Suprapubic skin (tissue), 4 donors: ENCODE measurements around the gene LRIG3. TPM values are rescaled to one million over a fixed set of nuclear protein-coding genes. Genes with fewer than 3 reads are reported as not detected.
A peak's percentile ranks its signal among the peaks of the same experiment; 100 is the strongest.
"Not testable (repeated sequence)": the region's sequence is repeated elsewhere in the genome, so short reads cannot be mapped to it uniquely, and the experiment has no call there.

Experiments
- DNase-seq, 2 donors: peaks; one replicate each; pipeline ENCODE4 v3.0.0-alpha.2; 2019; ENCODE audit warnings: low spot score in 2 of 2
- H3K27ac ChIP-seq: fragments of 200-600 bp; sonication (generic); one replicate; pipeline ENCODE4 v1.5.1; 2019
- H3K27me3 ChIP-seq: fragments of 200-600 bp; sonication (generic); one replicate; pipeline ENCODE4 v1.5.1; 2019
- H3K36me3 ChIP-seq: fragments of 200-600 bp; sonication (generic); one replicate; pipeline ENCODE4 v1.5.1; 2019
- H3K4me1 ChIP-seq: fragments of 200-600 bp; sonication (generic); one replicate; pipeline ENCODE4 v1.5.1; 2019
- H3K4me3 ChIP-seq: fragments of 200-600 bp; sonication (generic); one replicate; pipeline ENCODE4 v1.5.1; 2019; ENCODE audit warnings: mild to moderate bottlenecking
- H3K9me3 ChIP-seq: fragments of 200-600 bp; sonication (generic); one replicate; pipeline ENCODE4 v1.5.1; 2019
- CTCF ChIP-seq, 2 donors: fragments of 200-600 bp in 1 of 2; fragments of 450-650 bp in 1 of 2; sonication (generic) in 1 of 2; IDR thresholded peaks; one replicate each; pipeline ENCODE4 v1.5.1; 2016 to 2019; ENCODE audit warnings: antibody characterized with exemption in 2 of 2, mild to moderate bottlenecking in 1 of 2, moderate library complexity in 1 of 2
- EP300 ChIP-seq: sonication (generic); formaldehyde crosslinking; IDR thresholded peaks from one replicate; pipeline ENCODE4 v1.6.1; 2017; ENCODE audit warnings: antibody characterized with exemption
- POLR2A ChIP-seq, 2 donors: fragments of 450-650 bp; IDR thresholded peaks; one replicate each; pipeline ENCODE4 v1.6.1; 2017; ENCODE audit warnings: antibody characterized with exemption in 2 of 2, mild to moderate bottlenecking in 2 of 2, moderate library complexity in 2 of 2
- POLR2AphosphoS5 ChIP-seq, 3 donors: sonication (generic); formaldehyde crosslinking; IDR thresholded peaks; one replicate each; pipeline ENCODE4 v1.6.1; 2017; ENCODE audit warnings: antibody characterized with exemption in 3 of 3
- WGBS: methylation state at CpG from one replicate; pipeline ENCODE4 v1.1.5; 2018; 5-methylcytosine and 5-hydroxymethylcytosine counted together
- total RNA-seq, 4 donors: library from RNA; depleted of rRNA; stranded (reverse); fragments of >200 nt; gene quantifications; one replicate each; pipeline ENCODE4 v1.1.0, GENCODE V29; 2016

The LRIG3 gene
- total RNA-seq, 4 donors from 2014 or later, result 56.5 to 225 (median 110) TPM

- Histone ChIP-seq H3K4me1 (peaks cover 64% of the 10 kb centered on the region), H3K4me3 (peak overlapping the region; percentile 71), H3K36me3 (peaks cover 26% of the 10 kb centered on the region), H3K27me3 (no peaks in the 10 kb centered on the region), H3K9me3 (no peaks in the 10 kb centered on the region), H3K27ac (peak overlapping the region; percentile 93)
- no peak for DNase-seq
- 29% methylated on average over 2 of the region's 2 CpGs for WGBS
- TF ChIP-seq EP300 (no peak), POLR2AphosphoS5 (IDR thresholded peaks at IDR 0.05) (no peak), POLR2A (IDR thresholded peaks at IDR 0.05) (no peak), CTCF (IDR thresholded peaks at IDR 0.05) (no peak)
Measured at GRCh38 chr12:58915037-58915436, 5.3 kb downstream of the LRIG3 start.

DNA sequence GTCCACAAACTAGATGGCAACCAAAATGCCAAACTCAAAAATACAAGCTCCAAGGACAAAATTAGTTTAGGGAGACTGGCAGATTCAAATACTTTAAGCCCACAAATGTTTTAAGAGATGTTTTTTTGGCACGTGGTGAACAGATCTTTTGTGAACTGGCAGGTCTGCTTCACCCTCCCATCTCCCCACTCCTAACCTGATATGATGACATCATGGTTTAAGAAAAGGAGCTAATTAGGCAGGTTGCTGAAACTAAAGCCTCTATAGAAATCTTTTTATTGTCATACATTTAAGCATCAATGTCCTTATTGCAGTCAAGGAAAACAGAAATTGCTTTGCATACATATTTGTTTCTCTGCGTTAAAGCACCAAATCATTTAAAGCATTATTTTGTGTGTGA, 5.8 kb downstream of the LRIG3 start:
- Histone ChIP-seq H3K9me3 (no peaks in the 10 kb centered on the region), H3K27me3 (no peaks in the 10 kb centered on the region), H3K4me1 (peaks cover 70% of the 10 kb centered on the region), H3K27ac (peak overlapping the region; percentile 64), H3K4me3 (peak overlapping the region; percentile 71), H3K36me3 (peaks cover 30% of the 10 kb centered on the region)
- TF ChIP-seq EP300 (no peak), POLR2A (IDR thresholded peaks at IDR 0.05) (no peak)
- DNase-seq, result no peak
- 30% methylated on average over 2 of the region's 2 CpGs for WGBS

DNA sequence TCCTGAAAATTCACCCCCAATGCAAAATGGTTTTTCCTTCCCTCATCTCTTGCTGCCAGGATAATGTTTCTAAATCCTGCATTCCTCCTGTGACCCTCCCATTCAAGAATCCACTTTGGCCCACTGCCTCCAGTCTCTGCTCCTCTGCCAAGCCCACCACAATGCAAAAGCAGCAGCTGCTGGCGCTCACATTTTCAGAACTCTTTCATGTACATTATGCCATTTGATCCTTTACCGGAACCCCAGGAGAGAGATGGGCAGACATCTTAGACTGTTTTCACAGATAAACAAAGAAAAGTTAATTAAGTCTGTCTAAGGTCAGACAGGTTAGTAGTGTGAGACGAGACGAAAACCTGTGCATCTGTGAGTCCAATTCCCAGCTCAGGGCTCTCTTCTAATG, 12.9 kb downstream of the LRIG3 start:
- 62% methylated on average over 4 of the region's 4 CpGs for WGBS
- Histone ChIP-seq H3K4me3 (no peak overlapping the region), H3K36me3 (peaks cover 65% of the 10 kb centered on the region)

DNA sequence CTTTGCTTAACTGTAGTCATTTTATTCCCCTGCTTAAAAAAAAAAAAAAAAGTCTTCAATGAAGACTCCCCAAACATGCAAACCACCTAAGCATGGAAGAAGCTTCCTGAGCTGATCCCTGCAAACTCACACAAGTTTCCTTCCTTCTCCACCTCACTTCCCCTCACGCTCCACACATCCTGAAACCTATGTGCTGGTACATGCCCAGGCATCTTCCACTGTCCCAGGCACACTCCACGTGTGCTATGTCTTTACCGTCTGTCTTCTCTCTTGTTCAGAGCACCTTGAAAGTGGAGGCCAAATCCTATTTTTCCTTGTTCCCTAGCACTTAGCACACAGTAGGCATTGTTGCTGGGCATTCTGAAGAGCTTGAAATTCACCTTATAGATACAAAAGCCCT, 13.4 kb downstream of the LRIG3 start:
- Histone ChIP-seq H3K4me3 (no peak overlapping the region), H3K27me3 (no peaks in the 10 kb centered on the region), H3K4me1 (peaks cover 55% of the 10 kb centered on the region), H3K36me3 (peaks cover 60% of the 10 kb centered on the region), H3K9me3 (no peaks in the 10 kb centered on the region), H3K27ac (no peak overlapping the region)
- 55% methylated on average over 3 of the region's 3 CpGs for WGBS
- DNase-seq, result no peak
- TF ChIP-seq POLR2AphosphoS5 (IDR thresholded peaks at IDR 0.05) (no peak), POLR2A (IDR thresholded peaks at IDR 0.05) (no peak), CTCF (IDR thresholded peaks at IDR 0.05) (no peak), EP300 (no peak)

More for the DNA sequence above, 12.9 kb downstream of the LRIG3 start:
- H3K4me1 ChIP-seq, result peaks cover 56% of the 10 kb centered on the region
- TF ChIP-seq POLR2A (IDR thresholded peaks at IDR 0.05) (no peak), POLR2AphosphoS5 (IDR thresholded peaks at IDR 0.05) (no peak), CTCF (IDR thresholded peaks at IDR 0.05) (no peak), EP300 (no peak)
- no peaks in the 10 kb centered on the region for H3K27me3 ChIP-seq
- no peaks in the 10 kb centered on the region for H3K9me3 ChIP-seq
- DNase-seq, result no peak
- H3K27ac ChIP-seq, result no peak overlapping the region

GRCh38 chr12:58905422-58905821, 14.9 kb downstream of the LRIG3 start:
- peaks cover 51% of the 10 kb centered on the region for H3K36me3 ChIP-seq

DNA sequence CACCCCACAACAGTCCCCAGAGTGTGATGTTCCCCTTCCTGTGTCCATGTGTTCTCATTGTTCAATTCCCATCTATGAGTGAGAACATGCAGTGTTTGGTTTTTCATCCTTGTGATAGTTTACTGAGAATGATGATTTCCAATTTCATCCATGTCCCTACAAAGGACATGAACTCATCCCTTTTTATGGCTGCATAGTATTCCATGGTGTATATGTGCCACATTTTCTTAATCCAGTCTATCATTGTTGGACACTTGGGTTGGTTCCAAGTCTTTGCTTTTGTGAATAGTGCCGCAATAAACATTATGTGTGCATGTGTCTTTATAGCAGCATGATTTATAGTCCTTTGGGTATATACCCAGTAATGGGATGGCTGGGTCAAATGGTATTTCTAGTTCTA, 17.6 kb downstream of the LRIG3 start:
- H3K9me3 ChIP-seq, H3K4me3 ChIP-seq, H3K27me3 ChIP-seq, DNase-seq, H3K27ac ChIP-seq: not testable (repeated sequence)
- Histone ChIP-seq H3K4me1 (peaks cover 43% of the 10 kb centered on the region), H3K36me3 (peaks cover 26% of the 10 kb centered on the region)
- 100% methylated on average over 1 of the region's 1 CpG for WGBS

More at GRCh38 chr12:58905422-58905821, 14.9 kb downstream of the LRIG3 start:
- Histone ChIP-seq H3K27ac (no peak overlapping the region), H3K9me3 (no peaks in the 10 kb centered on the region), H3K4me3 (no peak overlapping the region), H3K27me3 (no peaks in the 10 kb centered on the region), H3K4me1 (peaks cover 53% of the 10 kb centered on the region)
- no peak for DNase-seq
- TF ChIP-seq CTCF (IDR thresholded peaks at IDR 0.05) (no peak), POLR2A (IDR thresholded peaks at IDR 0.05) (no peak), POLR2AphosphoS5 (IDR thresholded peaks at IDR 0.05) (no peak), EP300 (no peak)
- WGBS, result 83% methylated on average over 9 of the region's 9 CpGs
